GM12878 (cell line): Measurements from ENCODE around the gene PSMD14.

Source experiments
- POLR2A ChIP-seq: IDR thresholded peaks from 2 replicates; pipeline ENCODE4 v1.6.1; 2011; ENCODE audit warnings: low read depth, mild to moderate bottlenecking, low read length
- RELA ChIP-seq: fragments of 450-650 bp; IDR thresholded peaks from 2 replicates; pipeline ENCODE4 v1.8.0; 2014; ENCODE audit warnings: borderline replicate concordance; ENCODE audit not compliant: partially characterized antibody
- ZNF274 ChIP-seq: IDR thresholded peaks from one replicate; pipeline ENCODE4 v1.8.0; 2011; ENCODE audit not compliant: insufficient read length, insufficient read depth
- TF ChIP-seq, protein P1 (sequence below): fragments of 450-650 bp; conservative IDR thresholded peaks from 2 replicates; pipeline ENCODE4 v1.6.1; 2017; ENCODE audit warnings: mild to moderate bottlenecking, moderate library complexity
- TF ChIP-seq, protein P2 (sequence below), 3 experiments: IDR thresholded peaks in 2 of 3; conservative IDR thresholded peaks in 1 of 3; 2 replicates each; pipeline ENCODE4 v1.5.1; 2011; ENCODE audit warnings: low read depth in 3 of 3, low read length in 3 of 3, mild to moderate bottlenecking in 3 of 3, control low read depth in 2 of 3, moderate library complexity in 2 of 3, inconsistent platforms in 1 of 3, mixed read lengths in 1 of 3; ENCODE audit not compliant: control insufficient read depth in 2 of 3, insufficient read depth in 1 of 3; ENCODE audit errors: extremely low read depth in 1 of 3
- TF ChIP-seq, protein P3 (sequence below): fragments of 450-650 bp; IDR thresholded peaks from 2 replicates; pipeline ENCODE4 v1.6.1; 2017; ENCODE audit warnings: low read depth, mild to moderate bottlenecking, moderate library complexity

DNA sequence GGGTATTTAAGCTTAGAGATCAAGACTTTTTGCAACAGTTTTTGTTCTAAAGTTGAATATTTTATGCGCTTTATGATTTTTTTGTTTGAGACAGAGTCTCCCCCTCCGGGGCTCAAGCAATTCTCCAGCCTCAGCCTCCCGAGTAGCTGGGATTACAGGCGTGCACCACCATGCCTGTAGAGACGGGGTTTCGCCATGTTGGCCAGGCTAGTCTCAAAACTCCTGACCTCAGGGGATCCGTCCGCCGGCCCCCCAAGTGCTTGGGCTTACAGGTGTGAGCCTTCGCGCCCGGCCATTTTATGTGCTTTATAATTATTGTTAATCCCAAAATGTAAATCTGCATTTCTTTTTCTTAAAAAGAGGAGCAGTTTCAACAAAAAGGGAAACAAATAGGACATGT is 136.9 kb downstream of the PSMD14 start:
- TF ChIP-seq, protein P1, sequence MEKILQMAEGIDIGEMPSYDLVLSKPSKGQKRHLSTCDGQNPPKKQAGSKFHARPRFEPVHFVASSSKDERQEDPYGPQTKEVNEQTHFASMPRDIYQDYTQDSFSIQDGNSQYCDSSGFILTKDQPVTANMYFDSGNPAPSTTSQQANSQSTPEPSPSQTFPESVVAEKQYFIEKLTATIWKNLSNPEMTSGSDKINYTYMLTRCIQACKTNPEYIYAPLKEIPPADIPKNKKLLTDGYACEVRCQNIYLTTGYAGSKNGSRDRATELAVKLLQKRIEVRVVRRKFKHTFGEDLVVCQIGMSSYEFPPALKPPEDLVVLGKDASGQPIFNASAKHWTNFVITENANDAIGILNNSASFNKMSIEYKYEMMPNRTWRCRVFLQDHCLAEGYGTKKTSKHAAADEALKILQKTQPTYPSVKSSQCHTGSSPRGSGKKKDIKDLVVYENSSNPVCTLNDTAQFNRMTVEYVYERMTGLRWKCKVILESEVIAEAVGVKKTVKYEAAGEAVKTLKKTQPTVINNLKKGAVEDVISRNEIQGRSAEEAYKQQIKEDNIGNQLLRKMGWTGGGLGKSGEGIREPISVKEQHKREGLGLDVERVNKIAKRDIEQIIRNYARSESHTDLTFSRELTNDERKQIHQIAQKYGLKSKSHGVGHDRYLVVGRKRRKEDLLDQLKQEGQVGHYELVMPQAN, result no peak
- TF ChIP-seq, protein P2, sequence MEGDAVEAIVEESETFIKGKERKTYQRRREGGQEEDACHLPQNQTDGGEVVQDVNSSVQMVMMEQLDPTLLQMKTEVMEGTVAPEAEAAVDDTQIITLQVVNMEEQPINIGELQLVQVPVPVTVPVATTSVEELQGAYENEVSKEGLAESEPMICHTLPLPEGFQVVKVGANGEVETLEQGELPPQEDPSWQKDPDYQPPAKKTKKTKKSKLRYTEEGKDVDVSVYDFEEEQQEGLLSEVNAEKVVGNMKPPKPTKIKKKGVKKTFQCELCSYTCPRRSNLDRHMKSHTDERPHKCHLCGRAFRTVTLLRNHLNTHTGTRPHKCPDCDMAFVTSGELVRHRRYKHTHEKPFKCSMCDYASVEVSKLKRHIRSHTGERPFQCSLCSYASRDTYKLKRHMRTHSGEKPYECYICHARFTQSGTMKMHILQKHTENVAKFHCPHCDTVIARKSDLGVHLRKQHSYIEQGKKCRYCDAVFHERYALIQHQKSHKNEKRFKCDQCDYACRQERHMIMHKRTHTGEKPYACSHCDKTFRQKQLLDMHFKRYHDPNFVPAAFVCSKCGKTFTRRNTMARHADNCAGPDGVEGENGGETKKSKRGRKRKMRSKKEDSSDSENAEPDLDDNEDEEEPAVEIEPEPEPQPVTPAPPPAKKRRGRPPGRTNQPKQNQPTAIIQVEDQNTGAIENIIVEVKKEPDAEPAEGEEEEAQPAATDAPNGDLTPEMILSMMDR (IDR thresholded peaks at IDR 0.05 in 2 of 3, conservative IDR thresholded peaks at IDR 0.05 in 1 of 3; ENCODE audit: control insufficient read depth in 2 of 3, extremely low read depth in 1 of 3, insufficient read depth in 1 of 3, low read depth in 3 of 3, low read length in 3 of 3), result no peak
- TF ChIP-seq RELA (no peak), ZNF274 (no peak), POLR2A (no peak)
- TF ChIP-seq, protein P3, sequence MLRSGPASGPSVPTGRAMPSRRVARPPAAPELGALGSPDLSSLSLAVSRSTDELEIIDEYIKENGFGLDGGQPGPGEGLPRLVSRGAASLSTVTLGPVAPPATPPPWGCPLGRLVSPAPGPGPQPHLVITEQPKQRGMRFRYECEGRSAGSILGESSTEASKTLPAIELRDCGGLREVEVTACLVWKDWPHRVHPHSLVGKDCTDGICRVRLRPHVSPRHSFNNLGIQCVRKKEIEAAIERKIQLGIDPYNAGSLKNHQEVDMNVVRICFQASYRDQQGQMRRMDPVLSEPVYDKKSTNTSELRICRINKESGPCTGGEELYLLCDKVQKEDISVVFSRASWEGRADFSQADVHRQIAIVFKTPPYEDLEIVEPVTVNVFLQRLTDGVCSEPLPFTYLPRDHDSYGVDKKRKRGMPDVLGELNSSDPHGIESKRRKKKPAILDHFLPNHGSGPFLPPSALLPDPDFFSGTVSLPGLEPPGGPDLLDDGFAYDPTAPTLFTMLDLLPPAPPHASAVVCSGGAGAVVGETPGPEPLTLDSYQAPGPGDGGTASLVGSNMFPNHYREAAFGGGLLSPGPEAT, result no peak
